Peyer's patch (tissue), 4 donors: ENCODE data around the gene TEAD3. TPM values are rescaled to one million over a fixed set of nuclear protein-coding genes. Genes with fewer than 3 reads are reported as not detected.

Experiments
- DNase-seq, 3 donors: peaks; one replicate each; pipeline ENCODE4 v3.0.0-alpha.2; 2017 to 2019
- H3K27ac ChIP-seq, 4 donors: fragments of 200-600 bp; sonication (generic); one replicate each; pipeline ENCODE4 v1.5.1; 2016 to 2019
- H3K27me3 ChIP-seq, 2 donors: fragments of 200-600 bp; sonication (generic); one replicate each; pipeline ENCODE4 v1.5.1; 2019
- H3K36me3 ChIP-seq, 3 donors: fragments of 200-600 bp; sonication (generic); one replicate each; pipeline ENCODE4 v1.5.1; 2016 to 2019
- H3K4me1 ChIP-seq, 4 donors: fragments of 200-600 bp; sonication (generic); one replicate each; pipeline ENCODE4 v1.5.1; 2016 to 2019
- H3K4me3 ChIP-seq, 4 donors: fragments of 200-600 bp; sonication (generic); 1 replicate in 3 of 4; 2 replicates in 1 of 4; pipeline ENCODE4 v1.5.1; 2016 to 2019; ENCODE audit warnings: mild to moderate bottlenecking in 1 of 4
- H3K9me3 ChIP-seq, 4 donors: fragments of 200-600 bp; sonication (generic); one replicate each; pipeline ENCODE4 v1.5.1; 2016 to 2019; ENCODE audit warnings: mild to moderate bottlenecking in 1 of 4
- CTCF ChIP-seq, 6 experiments: fragments of 450-650 bp in 4 of 6; fragments of 200-600 bp in 2 of 6; sonication (generic) in 1 of 6; IDR thresholded peaks; one replicate each; pipeline ENCODE4 v1.5.1; 2017 to 2019; ENCODE audit warnings: antibody characterized with exemption in 6 of 6, mild to moderate bottlenecking in 3 of 6, moderate library complexity in 1 of 6
- POLR2A ChIP-seq, 2 donors: fragments of 450-650 bp; IDR thresholded peaks; one replicate each; pipeline ENCODE4 v1.5.1; 2017; ENCODE audit warnings: antibody characterized with exemption in 2 of 2, mild to moderate bottlenecking in 2 of 2, moderate library complexity in 2 of 2
- total RNA-seq, 4 donors: library from RNA; depleted of rRNA; stranded (reverse); fragments of >200 nt; gene quantifications; one replicate each; pipeline ENCODE4 v1.1.0, GENCODE V29; 2016

Gene TEAD3
- total RNA-seq, 4 donors from 2014 or later, result 10.7 to 32.9 (median 27.4) TPM

GRCh38 chr6:35514587-35514986 is 17.7 kb upstream of the TEAD3 start:
- no peak overlapping the region for H3K27ac ChIP-seq
- DNase-seq, result no peak
- TF ChIP-seq CTCF (IDR thresholded peaks at IDR 0.05), result no peak
- TF ChIP-seq POLR2A (IDR thresholded peaks at IDR 0.05), result no peak
- no peaks in the 10 kb centered on the region for H3K9me3 ChIP-seq
- H3K4me1 ChIP-seq, result no peaks in the 10 kb centered on the region
- peaks cover 0 to 6% of the 10 kb centered on the region in 2 donors for H3K27me3 ChIP-seq
- H3K36me3 ChIP-seq, result no peaks in the 10 kb centered on the region
- no peak overlapping the region for H3K4me3 ChIP-seq

GRCh38 chr6:35512740-35513139 is 15.9 kb upstream of the TEAD3 start, which contains the start of gene TULP1:
TSS of gene TULP1 (minus strand) at chr6:35512896. CDS start at chr6:35512858, 38 bp downstream.
- H3K4me3 ChIP-seq, result peak within 1 kb of the TSS in 3 of 4 donors; percentile 3 to 22 (median 18)
- no peaks in the 10 kb centered on the region for H3K9me3 ChIP-seq
- H3K27ac ChIP-seq, result no peak within 1 kb of the TSS
- TF ChIP-seq POLR2A (IDR thresholded peaks at IDR 0.05), result no peak
- no peak for TF ChIP-seq CTCF (IDR thresholded peaks at IDR 0.05)
- no peaks in the 10 kb centered on the region for H3K4me1 ChIP-seq
- DNase-seq, result no peak
- no peaks in the 10 kb centered on the region for H3K36me3 ChIP-seq
- H3K27me3 ChIP-seq, result peaks cover 0 to 6% of the 10 kb centered on the region in 2 donors

GRCh38 chr6:35512006-35512405 is 15.1 kb upstream of the TEAD3 start:
- Histone ChIP-seq H3K27ac (no peak overlapping the region), H3K36me3 (no peaks in the 10 kb centered on the region), H3K9me3 (no peaks in the 10 kb centered on the region), H3K4me3 (peak overlapping the region in 3 of 4 donors; percentile 3 to 22 (median 18)), H3K27me3 (peaks cover 0 to 6% of the 10 kb centered on the region in 2 donors), H3K4me1 (no peaks in the 10 kb centered on the region)
- TF ChIP-seq CTCF (IDR thresholded peaks at IDR 0.05), result no peak
- TF ChIP-seq POLR2A (IDR thresholded peaks at IDR 0.05), result no peak
- no peak for DNase-seq

- TF ChIP-seq CTCF (IDR thresholded peaks at IDR 0.05) (no peak), POLR2A (IDR thresholded peaks at IDR 0.05) (no peak)
- no peaks in the 10 kb centered on the region for H3K4me1 ChIP-seq
- H3K27me3 ChIP-seq, result peaks cover 0 to 6% of the 10 kb centered on the region in 2 donors
- H3K36me3 ChIP-seq, result no peaks in the 10 kb centered on the region
- peak overlapping the region in 3 of 4 donors; percentile 3 to 22 (median 18) for H3K4me3 ChIP-seq
- H3K27ac ChIP-seq, result no peak overlapping the region
- H3K9me3 ChIP-seq, result no peaks in the 10 kb centered on the region
- DNase-seq, result no peak
Observed at GRCh38 chr6:35511562-35511941, 14.7 kb upstream of the TEAD3 start.

GRCh38 chr6:35510916-35511561 is 14.2 kb upstream of the TEAD3 start:
- Histone ChIP-seq H3K36me3 (no peaks in the 10 kb centered on the region), H3K27ac (no peak overlapping the region), H3K4me1 (no peaks in the 10 kb centered on the region), H3K27me3 (peaks cover 0 to 6% of the 10 kb centered on the region in 2 donors), H3K4me3 (no peak overlapping the region), H3K9me3 (no peaks in the 10 kb centered on the region)
- TF ChIP-seq POLR2A (IDR thresholded peaks at IDR 0.05) (no peak), CTCF (IDR thresholded peaks at IDR 0.05) (no peak)
- no peak for DNase-seq
